Amniotic epithelial cell (primary cell): ENCODE data around the gene PI4KA.

ENCODE experiments used
- DNase-seq: peaks from one replicate; pipeline ENCODE4 v3.0.0-alpha.2; 2010; ENCODE audit warnings: low read depth

The PI4KA gene

GRCh38 chr22:20881869-20882815 lies 23.5 kb upstream of the PI4KA start:
- DNase-seq, result no peak

GRCh38 chr22:20881231-20881630 lies 22.6 kb upstream of the PI4KA start:
- DNase-seq, result peak; percentile 45

GRCh38 chr22:20877715-20878114 lies 19.1 kb upstream of the PI4KA start:
- DNase-seq, result no peak

- no peak for DNase-seq
These were observed 16.7 kb upstream of the PI4KA start for GRCh38 chr22:20875296-20875695.

- DNase-seq, result no peak
These were observed 14.6 kb upstream of the PI4KA start for GRCh38 chr22:20873214-20873613.

GRCh38 chr22:20869234-20869633 lies 10.6 kb upstream of the PI4KA start:
- DNase-seq, result no peak

- DNase-seq, result peak; percentile 63
These were observed 9.7 kb upstream of the PI4KA start for GRCh38 chr22:20868025-20868962.

- peak; percentile 73 for DNase-seq
These were observed 8.8 kb upstream of the PI4KA start for GRCh38 chr22:20867179-20868024.

- DNase-seq, result peak; percentile 70
These were observed 8.1 kb upstream of the PI4KA start for GRCh38 chr22:20866736-20867135.

GRCh38 chr22:20865875-20866445 lies 7.3 kb upstream of the PI4KA start:
- no peak for DNase-seq

GRCh38 chr22:20865331-20865730 lies 6.7 kb upstream of the PI4KA start:
- DNase-seq, result no peak

GRCh38 chr22:20864186-20864908 lies 5.7 kb upstream of the PI4KA start:
- peak; percentile 59 for DNase-seq

GRCh38 chr22:20863366-20863765 lies 4.8 kb upstream of the PI4KA start:
- no peak for DNase-seq

- DNase-seq, result no peak
These were observed 3.9 kb upstream of the PI4KA start for GRCh38 chr22:20862540-20862939.

- no peak for DNase-seq
These were observed 1.0 kb upstream of the PI4KA start for GRCh38 chr22:20859615-20860014.

- peak; percentile 88 for DNase-seq
These were observed 585 bp downstream of the PI4KA start for GRCh38 chr22:20857838-20858614.

GRCh38 chr22:20857247-20857643 lies 1.4 kb downstream of the PI4KA start:
- DNase-seq, result no peak

- no peak for DNase-seq
These were observed 5.4 kb downstream of the PI4KA start for GRCh38 chr22:20853236-20853660.

- no peak for DNase-seq
These were observed 6.1 kb downstream of the PI4KA start for GRCh38 chr22:20852503-20852902.

- DNase-seq, result no peak
These were observed 6.5 kb downstream of the PI4KA start for GRCh38 chr22:20852076-20852475.
